HG03025 (cell line): ENCODE data around the gene QARS1.

ENCODE experiments used
- ATAC-seq: cut with Tn5 transposase; IDR thresholded peaks from one replicate; pipeline ENCODE4 v1.9.1; 2021; ENCODE audit warnings: mild to moderate bottlenecking, moderate library complexity; ENCODE audit not compliant: unreplicated experiment, low FRiP score

The QARS1 gene

DNA sequence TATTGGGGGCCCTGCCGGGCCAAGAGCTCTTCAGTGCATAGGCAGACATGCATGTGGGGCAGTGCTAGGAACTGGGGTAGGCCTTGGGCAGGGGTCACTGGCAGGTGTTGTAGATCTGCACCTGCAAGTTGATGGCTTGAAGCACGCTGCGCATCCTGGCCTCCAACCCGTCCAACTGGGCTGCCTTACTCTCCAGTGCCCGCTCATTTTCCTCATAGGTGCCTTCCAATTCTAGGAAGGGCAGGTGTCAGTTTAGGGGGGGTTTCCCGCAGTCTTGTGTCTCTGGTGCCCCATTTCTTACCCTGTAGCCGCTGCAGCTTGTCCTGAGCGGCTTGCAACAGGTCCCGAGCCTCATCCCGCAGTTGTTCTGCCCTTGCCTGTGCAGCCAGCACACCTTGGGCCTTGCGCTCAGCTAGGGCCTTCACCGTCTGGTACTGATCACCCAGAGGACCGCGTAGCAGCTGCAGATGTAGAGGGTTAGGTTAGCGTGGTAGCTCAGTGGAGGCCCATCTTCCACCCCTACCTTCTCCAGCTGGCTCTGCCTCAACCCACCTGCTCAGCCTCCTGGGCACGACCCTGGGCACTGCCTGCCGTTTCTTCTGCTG is 16.7 kb upstream of the QARS1 start:
- ATAC-seq: no peak

GRCh38 chr3:49120438-49121131 is 16.0 kb upstream of the QARS1 start, which contains the start of gene USP19:
Gene USP19, minus strand, starts transcription at chr3:49120823. Its CDS starts 1,678 bp downstream, at chr3:49119145.
- peak; percentile 78 for ATAC-seq

- ATAC-seq: no peak
Measured at GRCh38 chr3:49120096-49120437, 15.5 kb upstream of the QARS1 start.

DNA sequence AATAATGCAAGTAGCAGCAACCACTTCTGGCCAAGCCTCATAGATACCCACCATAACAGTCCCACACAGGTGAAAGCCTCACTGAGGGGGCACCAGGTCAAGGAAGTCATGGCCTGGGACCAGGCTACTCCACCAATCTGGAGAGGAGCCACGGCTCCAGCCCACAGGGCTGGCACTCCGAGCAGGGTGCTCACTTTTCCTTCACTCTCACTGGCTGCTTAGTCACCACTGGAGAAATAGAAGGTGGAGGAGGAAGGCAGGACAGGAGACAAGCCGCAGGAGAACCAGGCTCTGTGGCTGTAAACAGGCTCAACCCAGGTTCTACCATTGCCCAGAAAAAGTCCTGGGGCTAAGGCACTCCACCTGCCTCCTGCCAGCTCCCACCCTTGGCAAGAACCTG is 14.9 kb upstream of the QARS1 start:
- ATAC-seq: no peak

DNA sequence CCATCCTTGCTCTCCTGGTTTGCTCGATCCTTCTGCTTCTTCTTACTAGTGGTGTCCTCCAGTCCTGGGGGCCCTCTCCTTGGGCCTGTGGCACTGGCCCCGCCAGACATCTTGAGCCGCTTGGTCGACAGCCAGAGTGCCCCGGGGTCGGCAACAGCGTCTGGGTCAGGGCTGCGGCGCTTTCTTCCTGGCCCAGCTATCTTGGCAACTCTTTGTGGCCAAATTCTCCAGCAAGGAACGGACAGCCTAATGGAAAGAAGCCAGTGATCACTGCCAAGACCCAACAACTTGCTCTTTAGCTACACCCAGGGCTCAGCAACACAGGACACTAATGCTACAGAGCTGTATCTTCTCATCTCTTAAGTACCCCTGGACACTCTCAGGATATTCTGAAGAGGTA is 14.5 kb upstream of the QARS1 start:
- no peak for ATAC-seq

DNA sequence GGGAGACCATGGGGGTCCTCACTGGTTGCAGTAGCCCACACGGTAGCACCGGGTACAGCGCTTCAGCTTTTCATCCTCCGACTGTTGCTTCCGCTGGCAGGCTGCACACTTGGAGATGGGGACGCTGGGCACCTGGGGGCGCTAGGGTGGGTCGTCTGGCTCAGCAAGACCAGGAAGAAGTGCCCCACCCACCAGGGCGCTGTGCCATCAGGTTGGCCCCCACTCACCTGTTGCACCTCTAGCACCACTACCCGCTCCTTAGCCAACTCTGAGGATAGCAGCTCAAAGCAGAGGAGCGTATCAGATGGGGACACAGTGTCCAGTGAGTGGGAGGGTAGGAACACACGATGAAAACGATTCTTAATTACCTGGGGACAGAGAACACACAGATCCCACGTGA is 7.7 kb upstream of the QARS1 start:
- ATAC-seq: no peak

- no peak for ATAC-seq
Measured at GRCh38 chr3:49111347-49111746, 6.8 kb upstream of the QARS1 start.

- no peak for ATAC-seq
Measured at GRCh38 chr3:49110780-49111179, 6.2 kb upstream of the QARS1 start.

DNA sequence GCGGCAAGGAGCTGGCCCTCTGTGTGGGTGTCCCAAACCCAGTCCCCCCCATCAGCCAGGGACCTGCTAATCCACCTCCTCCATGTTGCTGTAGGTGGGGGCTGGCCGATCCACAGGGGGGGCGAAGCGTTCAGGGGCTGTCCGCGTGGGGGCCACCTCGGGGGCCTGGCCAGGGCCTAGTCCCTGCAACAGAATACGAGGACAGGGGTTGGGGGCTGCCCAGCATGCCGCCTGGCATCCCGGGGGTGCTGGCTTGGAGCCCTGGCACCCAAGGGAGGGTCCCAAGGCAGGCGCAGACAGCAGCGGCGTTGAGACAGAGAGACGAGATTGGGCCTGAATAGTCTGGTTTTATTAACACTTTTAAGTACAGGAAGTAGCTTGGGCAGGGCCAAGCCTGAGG is 3.8 kb upstream of the QARS1 start:
- no peak for ATAC-seq

GRCh38 chr3:49104052-49104426 is 518 bp downstream of the QARS1 start:
- no peak for ATAC-seq

DNA sequence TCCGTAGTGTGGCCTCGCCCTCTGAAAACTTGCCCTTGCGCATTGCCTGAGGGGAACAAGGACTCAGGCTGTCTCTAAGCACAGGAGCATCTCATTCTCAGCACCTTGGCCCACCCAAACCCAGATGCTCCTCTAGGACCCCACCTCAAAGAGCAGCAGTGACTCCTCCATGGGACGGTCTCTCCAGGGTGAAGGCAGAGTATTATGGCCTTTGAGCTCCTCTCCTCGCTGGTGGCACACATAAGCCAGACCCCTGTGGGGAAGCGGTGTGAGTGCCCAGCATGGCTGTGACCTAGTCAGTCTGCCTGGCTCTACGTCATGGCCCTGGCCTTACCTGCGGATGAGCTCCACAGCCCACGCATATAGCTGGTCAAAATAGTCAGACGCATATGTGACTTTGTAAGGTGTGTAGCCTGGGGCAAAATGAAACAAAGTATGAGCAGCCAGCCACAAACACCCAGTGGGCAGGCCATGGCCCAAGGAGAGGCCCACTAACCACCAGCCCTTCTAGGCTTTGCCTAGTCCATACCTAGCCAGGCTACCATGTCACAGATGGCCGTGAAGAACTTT is 4.4 kb downstream of the QARS1 start:
- ATAC-seq: no peak

DNA sequence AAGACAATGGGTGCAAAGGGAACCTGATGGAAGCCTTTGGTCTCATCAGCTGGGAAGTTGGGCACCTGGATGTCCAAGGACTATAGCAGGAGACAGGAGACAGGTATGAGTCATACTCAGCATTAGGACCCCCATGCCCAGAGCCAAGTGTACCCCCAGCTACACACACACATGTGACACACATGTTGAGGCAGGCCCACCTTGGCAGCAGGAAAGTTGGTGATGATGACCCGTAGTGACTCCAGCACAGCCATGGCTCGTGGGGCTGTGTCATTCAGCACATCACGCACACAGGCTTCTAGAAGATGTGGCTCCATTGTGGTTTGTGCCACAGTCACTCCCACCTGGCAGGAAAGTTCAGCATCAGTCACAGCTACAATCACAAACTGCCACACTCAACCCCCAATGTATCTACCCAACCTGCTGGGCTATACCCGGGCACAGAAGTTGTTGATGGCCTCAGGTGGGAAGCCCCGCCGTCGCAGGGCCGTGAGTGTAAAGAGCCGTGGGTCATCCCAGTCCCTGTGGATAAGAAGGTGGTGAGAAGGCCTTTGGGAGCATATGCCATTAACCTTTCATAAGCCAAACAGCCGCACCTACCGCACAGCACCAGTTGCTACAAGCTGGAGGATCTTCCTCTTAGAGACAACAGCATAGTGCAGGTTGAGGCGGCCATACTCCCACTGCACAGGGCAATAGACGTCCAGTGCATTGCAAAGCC is 5.5 kb downstream of the QARS1 start:
- ATAC-seq: no peak

GRCh38 chr3:49098429-49098828 is 6.1 kb downstream of the QARS1 start:
- ATAC-seq: no peak

DNA sequence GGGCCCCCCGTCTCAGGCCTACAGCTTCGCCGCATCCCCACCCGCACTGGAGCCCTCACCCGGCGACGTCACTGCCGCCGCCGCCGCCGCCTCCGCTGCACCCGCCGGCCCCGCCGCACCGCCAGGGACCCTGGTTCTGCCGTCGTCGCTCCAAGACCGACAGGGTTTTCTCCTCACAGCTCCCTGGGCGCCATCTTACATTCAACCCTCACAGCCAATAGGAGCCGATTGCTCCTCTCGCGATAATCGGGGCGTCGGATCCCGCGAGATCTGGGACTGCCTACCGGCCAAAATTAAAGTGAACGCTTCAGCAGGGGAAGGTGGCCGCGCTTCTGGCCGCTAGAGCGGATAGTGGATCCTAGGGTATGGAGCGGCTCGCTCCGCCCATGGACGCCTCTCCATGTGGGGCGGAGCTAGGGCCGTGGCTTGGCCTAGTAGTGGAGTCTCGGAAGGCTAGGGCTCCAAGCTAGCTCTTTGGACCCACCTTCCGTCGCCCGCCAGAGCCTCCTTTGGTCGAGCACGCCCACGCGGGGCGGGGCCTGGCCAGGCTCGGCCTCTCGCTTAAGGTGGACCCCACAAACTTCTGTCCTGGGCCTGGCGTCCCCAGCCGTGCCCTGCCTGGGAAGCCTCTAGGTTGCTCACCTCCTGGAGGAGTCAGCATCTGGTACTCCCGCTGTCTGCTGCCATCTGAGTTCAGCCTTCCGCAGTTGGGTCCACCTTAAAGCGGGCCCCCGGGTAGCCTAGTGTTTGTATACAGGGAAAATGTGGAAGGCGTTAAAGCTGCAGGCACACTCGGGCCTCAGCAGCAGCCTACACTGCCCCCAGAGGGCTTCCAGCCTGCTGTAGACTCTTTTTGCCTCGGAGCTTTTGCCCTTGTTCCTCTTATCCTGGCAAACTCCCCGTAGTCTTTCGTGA is 10.4 kb downstream of the QARS1 start, which contains the start of gene QRICH1:
Gene QRICH1 (minus strand): TSS at position 219 of the 915 bp plus-strand sequence. CDS start 17,054 bp downstream, outside the sequence.
- peak; percentile 78 for ATAC-seq

DNA sequence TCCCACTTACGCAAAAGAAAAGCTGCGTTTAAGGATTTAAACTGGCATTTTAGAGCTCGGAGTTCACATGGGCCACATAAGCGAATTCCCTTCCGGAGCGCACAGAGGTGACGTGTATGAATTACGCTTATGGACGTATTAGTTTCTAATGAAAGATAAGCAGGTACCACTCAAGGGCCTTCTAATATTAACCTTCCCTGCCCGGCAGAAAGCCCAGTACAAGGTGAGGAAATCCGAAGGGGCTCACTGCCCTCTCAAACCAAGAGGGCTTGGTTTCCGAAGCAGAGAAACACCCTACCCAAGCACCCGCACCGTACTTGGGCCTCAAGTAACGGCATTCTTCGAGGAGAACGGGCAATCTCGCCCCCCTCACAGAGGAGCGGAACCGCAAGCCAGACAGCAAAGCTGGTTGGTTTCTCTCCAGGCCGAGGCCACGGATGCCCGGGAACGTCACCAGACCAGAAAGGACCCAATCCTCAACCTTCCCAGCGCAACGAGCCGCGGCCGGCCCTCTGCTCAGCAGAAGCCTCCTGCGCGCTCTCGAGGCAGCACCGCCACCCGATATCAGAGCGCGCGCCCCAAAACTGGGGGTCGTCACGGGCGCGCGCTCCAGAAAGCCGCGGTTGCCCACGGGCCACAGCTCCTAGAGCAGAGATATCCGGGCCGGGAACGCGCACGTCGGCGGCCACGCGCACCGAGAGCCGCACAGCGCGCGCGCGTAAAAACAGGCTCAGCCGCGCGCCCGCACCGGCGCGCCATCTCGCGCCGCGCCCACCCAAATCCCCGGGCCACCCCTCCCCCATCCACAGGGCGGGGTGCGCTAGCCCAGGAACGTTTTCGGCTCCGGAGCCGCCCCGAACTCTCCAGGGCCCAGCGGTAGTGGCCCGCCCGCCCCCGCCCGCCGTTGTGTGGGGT is 11.4 kb downstream of the QARS1 start:
- peak; percentile 50 for ATAC-seq

- no peak for ATAC-seq
Measured at GRCh38 chr3:49081429-49081828, 23.1 kb downstream of the QARS1 start.

GRCh38 chr3:49079270-49079669 is 25.3 kb downstream of the QARS1 start:
- ATAC-seq: no peak

GRCh38 chr3:49076646-49077045 is 27.9 kb downstream of the QARS1 start:
- no peak for ATAC-seq

DNA sequence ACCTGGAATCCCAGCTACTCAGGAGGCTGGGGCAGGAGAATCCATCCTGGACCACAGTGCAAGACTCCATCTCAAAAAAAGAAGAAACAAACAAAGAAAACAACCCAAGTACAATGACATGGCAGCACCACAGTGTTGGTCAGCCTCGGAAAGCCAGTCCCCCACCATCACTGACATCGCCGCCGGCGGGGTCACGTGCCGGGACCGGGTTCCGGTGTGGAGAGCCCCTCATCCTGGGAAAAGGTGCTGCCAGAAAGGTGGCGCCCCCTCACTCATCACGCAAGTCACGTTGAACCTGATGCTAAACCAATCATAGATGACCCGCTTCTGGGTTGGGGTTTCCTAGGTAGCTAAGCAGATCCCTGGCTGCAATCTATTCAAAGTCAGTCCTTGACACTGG is 28.4 kb downstream of the QARS1 start:
- no peak for ATAC-seq
